Neutrophil (primary cell): ENCODE data around the gene TTC39C.

Experiments used
- H3K27ac ChIP-seq: fragments of 200-600 bp; sonication (generic); 2 replicates; pipeline ENCODE4 v1.5.1; 2016; ENCODE audit warnings: mild to moderate bottlenecking, moderate library complexity
- H3K27me3 ChIP-seq: fragments of 200-600 bp; sonication (generic); 2 replicates; pipeline ENCODE4 v1.6.0; 2016; ENCODE audit warnings: mild to moderate bottlenecking
- H3K36me3 ChIP-seq: fragments of 200-600 bp; sonication (generic); 2 replicates; pipeline ENCODE4 v1.5.1; 2017
- H3K4me1 ChIP-seq, 2 experiments: fragments of 200-600 bp in 1 of 2; sonication (generic) in 1 of 2; 1 replicate in 1 of 2; 2 replicates in 1 of 2; pipeline versions ENCODE4 v1.5.1 to v1.6.1; 2013 to 2016; ENCODE audit warnings: low read depth in 1 of 2, low read length in 1 of 2, mild to moderate bottlenecking in 1 of 2, moderate library complexity in 1 of 2; ENCODE audit not compliant: control insufficient read depth in 1 of 2, insufficient read depth in 1 of 2
- H3K4me3 ChIP-seq, 2 experiments: fragments of 200-600 bp in 1 of 2; sonication (generic) in 1 of 2; 1 replicate in 1 of 2; 2 replicates in 1 of 2; pipeline ENCODE4 v1.5.1; 2013 to 2016; ENCODE audit warnings: low read depth in 1 of 2, low read length in 1 of 2, mild to moderate bottlenecking in 1 of 2, moderate library complexity in 1 of 2
- H3K9me3 ChIP-seq: fragments of 200-600 bp; sonication (generic); 2 replicates; pipeline ENCODE4 v1.5.1; 2016
- TF ChIP-seq, protein P1 (sequence below): fragments of 200-600 bp; sonication (generic); IDR thresholded peaks from 2 replicates; pipeline ENCODE4 v1.5.1; 2016; ENCODE audit warnings: antibody characterized with exemption

Gene TTC39C

DNA sequence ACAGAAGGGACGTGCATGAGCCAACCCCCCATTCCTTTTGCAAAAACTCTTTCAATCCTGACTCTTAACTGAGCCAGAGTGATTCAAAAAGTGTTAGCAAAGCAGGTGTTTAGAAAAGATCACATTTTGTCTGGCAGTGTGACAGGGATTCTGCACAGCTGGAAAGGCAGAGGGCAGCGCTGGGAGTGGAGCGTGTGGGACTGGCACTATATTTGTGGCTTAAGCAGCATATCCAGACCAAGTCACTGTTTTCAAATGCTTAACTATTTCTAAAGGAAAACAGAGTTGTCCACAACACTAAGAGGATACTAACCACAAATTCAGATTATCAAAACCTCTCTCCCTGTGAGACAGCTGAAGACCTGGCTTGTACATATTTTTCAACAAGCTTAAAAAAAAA is 143.3 kb downstream of the TTC39C start:
- H3K4me1 ChIP-seq, result no peaks in the 10 kb centered on the region
- no peak overlapping the region for H3K27ac ChIP-seq
- H3K4me3 ChIP-seq, result no peak overlapping the region
- TF ChIP-seq, protein P1, sequence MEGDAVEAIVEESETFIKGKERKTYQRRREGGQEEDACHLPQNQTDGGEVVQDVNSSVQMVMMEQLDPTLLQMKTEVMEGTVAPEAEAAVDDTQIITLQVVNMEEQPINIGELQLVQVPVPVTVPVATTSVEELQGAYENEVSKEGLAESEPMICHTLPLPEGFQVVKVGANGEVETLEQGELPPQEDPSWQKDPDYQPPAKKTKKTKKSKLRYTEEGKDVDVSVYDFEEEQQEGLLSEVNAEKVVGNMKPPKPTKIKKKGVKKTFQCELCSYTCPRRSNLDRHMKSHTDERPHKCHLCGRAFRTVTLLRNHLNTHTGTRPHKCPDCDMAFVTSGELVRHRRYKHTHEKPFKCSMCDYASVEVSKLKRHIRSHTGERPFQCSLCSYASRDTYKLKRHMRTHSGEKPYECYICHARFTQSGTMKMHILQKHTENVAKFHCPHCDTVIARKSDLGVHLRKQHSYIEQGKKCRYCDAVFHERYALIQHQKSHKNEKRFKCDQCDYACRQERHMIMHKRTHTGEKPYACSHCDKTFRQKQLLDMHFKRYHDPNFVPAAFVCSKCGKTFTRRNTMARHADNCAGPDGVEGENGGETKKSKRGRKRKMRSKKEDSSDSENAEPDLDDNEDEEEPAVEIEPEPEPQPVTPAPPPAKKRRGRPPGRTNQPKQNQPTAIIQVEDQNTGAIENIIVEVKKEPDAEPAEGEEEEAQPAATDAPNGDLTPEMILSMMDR, result no peak
- H3K27me3 ChIP-seq, result no peaks in the 10 kb centered on the region
- H3K9me3 ChIP-seq, result no peaks in the 10 kb centered on the region
- H3K36me3 ChIP-seq, result peaks cover 78% of the 10 kb centered on the region

DNA sequence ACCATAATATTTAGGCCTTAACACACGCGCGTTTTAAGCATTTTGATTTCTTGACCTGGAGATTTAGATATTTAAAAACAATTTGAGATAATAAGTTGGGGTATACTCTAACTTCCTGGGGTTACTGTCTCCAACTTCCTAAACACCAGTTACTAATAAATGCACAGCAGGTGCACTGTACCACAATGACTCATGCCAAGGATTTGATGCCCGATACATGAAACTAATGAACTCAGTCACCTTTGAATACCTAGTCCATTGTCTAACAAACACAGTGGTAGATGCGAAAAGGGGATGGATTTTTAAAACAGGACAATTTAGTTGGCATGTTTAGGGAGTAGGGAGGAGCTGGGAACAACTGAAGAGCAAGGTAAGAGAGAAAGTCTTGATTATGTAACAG is 145.5 kb downstream of the TTC39C start:
- Histone ChIP-seq H3K4me1 (no peaks in the 10 kb centered on the region), H3K4me3 (no peak overlapping the region), H3K36me3 (peaks cover 96% of the 10 kb centered on the region), H3K9me3 (no peaks in the 10 kb centered on the region), H3K27ac (no peak overlapping the region), H3K27me3 (no peaks in the 10 kb centered on the region)
- TF ChIP-seq, protein P1, result no peak

DNA sequence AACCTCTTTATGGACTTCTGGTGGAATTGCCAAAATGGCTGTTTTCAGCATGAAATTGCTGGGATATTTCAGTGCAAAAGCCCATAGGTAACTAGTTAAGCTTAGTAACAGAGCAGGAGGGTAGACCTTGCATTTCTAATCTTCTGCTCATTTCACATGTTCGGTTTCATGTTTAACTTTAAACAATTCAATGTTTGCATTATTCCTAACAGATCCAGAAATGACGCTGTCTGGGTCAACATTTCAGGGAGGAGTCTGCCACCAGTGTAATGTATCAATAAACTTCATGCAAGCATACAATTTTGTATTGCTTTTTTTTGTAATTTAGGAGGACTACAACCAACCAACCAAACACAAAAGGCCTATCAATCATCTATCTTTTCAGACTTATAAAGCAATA is 146.8 kb downstream of the TTC39C start:
- Histone ChIP-seq H3K9me3 (no peaks in the 10 kb centered on the region), H3K4me3 (no peak overlapping the region), H3K27ac (no peak overlapping the region), H3K36me3 (peaks cover 98% of the 10 kb centered on the region), H3K4me1 (no peaks in the 10 kb centered on the region), H3K27me3 (no peaks in the 10 kb centered on the region)
- TF ChIP-seq, protein P1, result no peak

DNA sequence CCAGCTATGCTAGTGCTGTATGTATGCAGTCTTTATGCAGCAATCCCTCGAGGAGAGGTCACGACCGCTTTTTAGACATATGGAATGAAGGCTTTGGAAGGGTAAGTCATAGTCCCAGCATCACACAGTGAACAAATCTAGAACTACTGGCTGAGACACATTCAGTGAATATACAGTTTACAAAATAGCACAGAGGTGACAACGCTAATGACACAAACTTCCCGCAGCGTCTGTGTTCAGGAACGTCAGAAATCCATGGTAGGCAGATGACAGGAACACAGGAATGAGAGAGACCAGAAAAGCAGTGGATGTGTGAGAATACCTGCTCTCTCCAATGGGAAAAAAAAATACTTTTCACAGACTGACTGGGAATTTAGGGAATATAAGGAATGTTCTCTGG is 153.9 kb downstream of the TTC39C start:
- H3K4me1 ChIP-seq, result no peaks in the 10 kb centered on the region
- peaks cover 69% of the 10 kb centered on the region for H3K36me3 ChIP-seq
- H3K27me3 ChIP-seq, result no peaks in the 10 kb centered on the region
- no peak overlapping the region for H3K4me3 ChIP-seq
- no peaks in the 10 kb centered on the region for H3K9me3 ChIP-seq
- TF ChIP-seq, protein P1, result no peak
- no peak overlapping the region for H3K27ac ChIP-seq

DNA sequence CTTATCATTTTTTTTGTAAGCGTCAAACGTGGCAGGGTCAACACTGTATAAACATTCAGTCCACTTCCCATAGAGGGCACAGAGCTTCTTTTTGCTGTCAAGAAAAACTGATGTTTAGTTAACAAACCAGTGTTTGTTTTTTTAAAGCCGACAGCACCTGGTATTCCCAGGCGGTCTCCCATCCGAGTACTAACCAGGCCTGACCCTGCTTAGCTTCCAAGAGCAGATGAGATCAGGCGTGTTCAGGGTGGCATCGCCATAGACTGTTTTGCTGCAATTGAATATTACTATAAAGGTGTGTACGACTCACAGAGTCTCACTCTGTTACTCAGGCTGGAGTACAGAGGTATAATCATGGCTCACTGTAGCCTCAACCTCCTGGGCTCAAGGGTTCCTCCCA is 155.8 kb downstream of the TTC39C start:
- H3K9me3 ChIP-seq, result no peaks in the 10 kb centered on the region
- H3K36me3 ChIP-seq, result peaks cover 60% of the 10 kb centered on the region
- H3K4me1 ChIP-seq, result no peaks in the 10 kb centered on the region
- H3K27ac ChIP-seq, result no peak overlapping the region
- TF ChIP-seq, protein P1, result no peak
- no peaks in the 10 kb centered on the region for H3K27me3 ChIP-seq
- H3K4me3 ChIP-seq, result no peak overlapping the region

DNA sequence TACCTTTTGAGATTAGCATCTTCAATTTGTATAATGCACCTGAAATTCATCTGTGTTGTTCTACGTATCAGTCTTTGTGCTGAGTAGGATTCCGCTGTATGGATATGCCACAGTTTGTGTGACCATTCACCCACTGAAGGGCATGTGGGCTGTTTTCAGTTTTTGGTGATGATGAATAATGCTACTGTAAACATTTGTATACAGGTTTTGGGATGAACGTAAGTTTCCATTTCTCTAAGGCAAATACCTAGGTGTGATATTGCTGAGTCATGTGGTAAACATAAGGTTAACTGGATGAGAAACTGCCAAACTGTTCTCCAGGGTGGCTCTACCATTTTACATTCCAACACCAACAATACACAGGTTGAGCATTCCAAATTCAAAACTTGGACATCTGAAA is 159.4 kb downstream of the TTC39C start:
- no peaks in the 10 kb centered on the region for H3K4me1 ChIP-seq
- H3K27me3 ChIP-seq, result no peaks in the 10 kb centered on the region
- no peak overlapping the region for H3K4me3 ChIP-seq
- H3K36me3 ChIP-seq, result peaks cover 36% of the 10 kb centered on the region
- TF ChIP-seq, protein P1, result no peak
- no peaks in the 10 kb centered on the region for H3K9me3 ChIP-seq
- H3K27ac ChIP-seq, result no peak overlapping the region
